B cell (primary cell): ENCODE data around the gene MAP3K15.

ENCODE experiments used
- EZH2 ChIP-seq: IDR thresholded peaks from 2 replicates; pipeline ENCODE4 v1.6.1; 2012; ENCODE audit warnings: borderline replicate concordance, low read depth, mild to moderate bottlenecking, moderate library complexity, low read length; ENCODE audit not compliant: insufficient read depth, poor library complexity, severe bottlenecking
- TF ChIP-seq, protein P1 (sequence below): fragments of 200-600 bp; IDR thresholded peaks from one replicate; pipeline ENCODE4 v1.8.0; 2022; ENCODE audit warnings: antibody characterized with exemption, mild to moderate bottlenecking

DNA sequence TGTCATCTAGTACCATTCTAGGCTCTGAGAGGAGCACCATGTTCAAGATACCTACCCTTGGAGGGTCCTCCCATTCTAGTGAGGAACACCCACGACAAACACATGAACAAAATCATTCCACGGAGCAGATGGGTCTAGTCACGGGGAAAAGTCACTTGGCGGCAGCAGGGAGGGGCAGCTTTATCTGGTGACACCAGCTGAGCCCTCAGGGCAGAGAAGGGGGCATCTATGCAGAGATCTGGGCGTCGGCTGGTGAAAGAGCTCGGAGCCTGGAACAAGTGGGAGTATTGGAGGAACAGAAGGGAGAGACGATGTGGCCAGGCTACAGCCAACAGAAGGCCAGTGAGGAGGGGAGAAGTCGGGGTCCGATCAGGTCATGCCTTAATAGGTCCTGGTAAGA is 183.5 kb downstream of the MAP3K15 start:
- TF ChIP-seq, protein P1, sequence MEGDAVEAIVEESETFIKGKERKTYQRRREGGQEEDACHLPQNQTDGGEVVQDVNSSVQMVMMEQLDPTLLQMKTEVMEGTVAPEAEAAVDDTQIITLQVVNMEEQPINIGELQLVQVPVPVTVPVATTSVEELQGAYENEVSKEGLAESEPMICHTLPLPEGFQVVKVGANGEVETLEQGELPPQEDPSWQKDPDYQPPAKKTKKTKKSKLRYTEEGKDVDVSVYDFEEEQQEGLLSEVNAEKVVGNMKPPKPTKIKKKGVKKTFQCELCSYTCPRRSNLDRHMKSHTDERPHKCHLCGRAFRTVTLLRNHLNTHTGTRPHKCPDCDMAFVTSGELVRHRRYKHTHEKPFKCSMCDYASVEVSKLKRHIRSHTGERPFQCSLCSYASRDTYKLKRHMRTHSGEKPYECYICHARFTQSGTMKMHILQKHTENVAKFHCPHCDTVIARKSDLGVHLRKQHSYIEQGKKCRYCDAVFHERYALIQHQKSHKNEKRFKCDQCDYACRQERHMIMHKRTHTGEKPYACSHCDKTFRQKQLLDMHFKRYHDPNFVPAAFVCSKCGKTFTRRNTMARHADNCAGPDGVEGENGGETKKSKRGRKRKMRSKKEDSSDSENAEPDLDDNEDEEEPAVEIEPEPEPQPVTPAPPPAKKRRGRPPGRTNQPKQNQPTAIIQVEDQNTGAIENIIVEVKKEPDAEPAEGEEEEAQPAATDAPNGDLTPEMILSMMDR, result no peak
- TF ChIP-seq EZH2, result no peak
